DOHH2 (cell line): ENCODE measurements around the gene CRADD.

Source experiments
- H3F3A ChIP-seq: fragments of 200-600 bp; sonication (generic), shearing (Covaris generic); 2 replicates; pipeline ENCODE4 v1.6.0; 2016; ENCODE audit warnings: antibody characterized with exemption, mild to moderate bottlenecking; ENCODE audit not compliant: control insufficient read depth, insufficient read depth
- H3K27ac ChIP-seq: fragments of 200-600 bp; sonication (generic); 2 replicates; pipeline ENCODE4 v1.5.1; 2014; ENCODE audit warnings: low read depth, mild to moderate bottlenecking, low read length, moderate library complexity
- H3K27me3 ChIP-seq: fragments of 200-600 bp; sonication (generic); 2 replicates; pipeline ENCODE4 v1.6.1; 2014; ENCODE audit warnings: mild to moderate bottlenecking, low read length, mixed read lengths; ENCODE audit not compliant: control insufficient read depth
- H3K36me3 ChIP-seq: fragments of 200-600 bp; sonication (generic); 2 replicates; pipeline ENCODE4 v1.6.1; 2014; ENCODE audit warnings: mild to moderate bottlenecking, low read length, moderate library complexity, mixed read lengths; ENCODE audit not compliant: control insufficient read depth
- H3K4me1 ChIP-seq: fragments of 200-600 bp; sonication (generic); 2 replicates; pipeline ENCODE4 v1.6.1; 2014; ENCODE audit warnings: mild to moderate bottlenecking, low read length, mixed read lengths; ENCODE audit not compliant: control insufficient read depth
- H3K4me2 ChIP-seq: fragments of 200-600 bp; sonication (generic); 2 replicates; pipeline ENCODE4 v1.6.0; 2014; ENCODE audit warnings: mild to moderate bottlenecking, low read length, moderate library complexity
- H3K4me3 ChIP-seq: fragments of 200-600 bp; sonication (generic); 2 replicates; pipeline ENCODE4 v1.5.1; 2014; ENCODE audit warnings: mild to moderate bottlenecking, low read length, mixed read lengths
- H3K79me2 ChIP-seq: fragments of 200-600 bp; sonication (generic); 2 replicates; pipeline ENCODE4 v1.6.1; 2014; ENCODE audit warnings: mild to moderate bottlenecking, low read length, mixed read lengths; ENCODE audit not compliant: control insufficient read depth
- H3K9me2 ChIP-seq: fragments of 200-600 bp; sonication (generic); replicated peaks from 2 replicates; pipeline ENCODE4 v1.6.1; 2014; ENCODE audit warnings: mild to moderate bottlenecking, low read length, mixed read lengths; ENCODE audit not compliant: control insufficient read depth
- H3K9me3 ChIP-seq: fragments of 200-600 bp; sonication (generic); 2 replicates; pipeline ENCODE4 v1.6.1; 2014; ENCODE audit warnings: antibody characterized with exemption, low read length, mixed read lengths; ENCODE audit not compliant: control insufficient read depth, insufficient read depth
- H4K20me1 ChIP-seq: fragments of 200-600 bp; sonication (generic); 2 replicates; pipeline ENCODE4 v1.6.0; 2014; ENCODE audit warnings: low read depth, mild to moderate bottlenecking, antibody characterized with exemption, low read length, moderate library complexity; ENCODE audit not compliant: control insufficient read depth, insufficient read depth
- EZH2phosphoT487 ChIP-seq: fragments of 200-600 bp; sonication (generic); IDR thresholded peaks from 2 replicates; pipeline ENCODE4 v1.6.1; 2017; ENCODE audit warnings: borderline replicate concordance, mild to moderate bottlenecking, antibody characterized with exemption, low read length, moderate library complexity, mixed read lengths
- TF ChIP-seq, protein P1 (sequence below): fragments of 200-600 bp; sonication (generic); IDR thresholded peaks from one replicate; pipeline ENCODE4 v1.5.1; 2014; ENCODE audit warnings: antibody characterized with exemption, mild to moderate bottlenecking, low read depth, low read length; ENCODE audit not compliant: poor library complexity, severe bottlenecking

CRADD gene

DNA sequence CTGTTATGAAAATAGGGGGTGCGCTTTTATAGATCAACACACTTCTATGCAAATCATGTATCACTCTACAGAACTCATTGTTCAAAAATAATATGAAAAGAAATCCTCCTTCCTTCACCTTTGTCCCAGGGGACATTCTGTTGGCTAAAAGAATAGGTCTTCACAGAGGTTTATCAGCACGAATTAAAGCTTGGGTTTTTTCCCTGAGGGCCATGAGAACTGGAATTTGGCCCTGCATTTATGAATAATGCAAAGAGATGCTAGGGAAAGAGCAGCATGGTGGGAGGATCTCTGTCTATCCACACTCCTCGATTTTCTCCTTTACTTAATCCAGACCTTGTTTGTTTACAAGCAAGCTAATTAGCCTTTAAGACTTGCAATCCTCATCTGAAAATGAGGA is 16.2 kb upstream of the CRADD start:
- H3K9me3 ChIP-seq: no peaks in the 10 kb centered on the region
- H3K9me2 ChIP-seq: no peaks in the 10 kb centered on the region
- peaks cover 15% of the 10 kb centered on the region for H3K4me1 ChIP-seq
- H4K20me1 ChIP-seq: no peaks in the 10 kb centered on the region
- TF ChIP-seq, protein P1, sequence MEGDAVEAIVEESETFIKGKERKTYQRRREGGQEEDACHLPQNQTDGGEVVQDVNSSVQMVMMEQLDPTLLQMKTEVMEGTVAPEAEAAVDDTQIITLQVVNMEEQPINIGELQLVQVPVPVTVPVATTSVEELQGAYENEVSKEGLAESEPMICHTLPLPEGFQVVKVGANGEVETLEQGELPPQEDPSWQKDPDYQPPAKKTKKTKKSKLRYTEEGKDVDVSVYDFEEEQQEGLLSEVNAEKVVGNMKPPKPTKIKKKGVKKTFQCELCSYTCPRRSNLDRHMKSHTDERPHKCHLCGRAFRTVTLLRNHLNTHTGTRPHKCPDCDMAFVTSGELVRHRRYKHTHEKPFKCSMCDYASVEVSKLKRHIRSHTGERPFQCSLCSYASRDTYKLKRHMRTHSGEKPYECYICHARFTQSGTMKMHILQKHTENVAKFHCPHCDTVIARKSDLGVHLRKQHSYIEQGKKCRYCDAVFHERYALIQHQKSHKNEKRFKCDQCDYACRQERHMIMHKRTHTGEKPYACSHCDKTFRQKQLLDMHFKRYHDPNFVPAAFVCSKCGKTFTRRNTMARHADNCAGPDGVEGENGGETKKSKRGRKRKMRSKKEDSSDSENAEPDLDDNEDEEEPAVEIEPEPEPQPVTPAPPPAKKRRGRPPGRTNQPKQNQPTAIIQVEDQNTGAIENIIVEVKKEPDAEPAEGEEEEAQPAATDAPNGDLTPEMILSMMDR: no peak
- no peak for TF ChIP-seq EZH2phosphoT487
- H3K27me3 ChIP-seq: 0 out of 2 replicates have a peak, but pooled peaks cover 2% of the 10 kb centered on the region
- H3K36me3 ChIP-seq: no peaks in the 10 kb centered on the region
- H3K4me2 ChIP-seq: no peak overlapping the region
- H3K79me2 ChIP-seq: no peaks in the 10 kb centered on the region
- H3F3A ChIP-seq: no peaks in the 10 kb centered on the region
- no peak overlapping the region for H3K27ac ChIP-seq
- no peak overlapping the region for H3K4me3 ChIP-seq

DNA sequence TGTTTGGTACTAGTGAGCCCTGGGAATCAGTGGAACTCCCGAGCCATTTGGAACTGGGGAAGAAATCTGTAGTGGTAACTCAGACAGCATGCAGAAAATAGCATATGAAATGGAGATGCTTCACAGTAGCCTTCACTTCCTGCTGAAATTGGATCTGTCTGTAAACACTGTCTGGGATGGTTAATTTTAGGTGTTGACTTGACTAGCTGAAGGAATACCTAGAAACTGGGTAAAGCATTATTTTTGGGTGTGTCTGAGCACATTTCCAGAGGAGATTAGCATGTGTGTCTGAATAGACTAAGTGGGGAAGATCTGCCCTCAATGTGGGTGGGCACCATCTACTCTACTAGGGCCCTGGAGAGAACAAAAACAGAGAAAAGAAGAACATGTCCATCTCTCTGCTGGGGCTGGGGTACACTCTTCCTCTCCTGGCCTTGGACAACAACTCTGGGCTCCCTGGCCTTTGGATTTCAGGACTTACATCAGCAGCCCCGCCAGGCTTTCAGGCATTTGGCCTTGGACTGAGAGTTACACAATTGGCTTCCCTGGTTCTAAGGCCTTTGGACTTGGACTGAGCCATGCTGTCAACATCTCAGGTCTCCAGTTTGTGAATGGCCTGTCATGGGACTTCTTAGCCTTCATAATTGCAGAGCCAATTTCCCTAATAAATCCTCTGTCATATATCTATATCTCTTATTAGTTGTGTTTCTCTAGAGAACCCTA is 14.0 kb upstream of the CRADD start:
- 0 out of 2 replicates have a peak, but pooled peaks cover 2% of the 10 kb centered on the region for H3K27me3 ChIP-seq
- H3K4me3 ChIP-seq: no peak overlapping the region
- H3K27ac ChIP-seq: no peak overlapping the region
- no peaks in the 10 kb centered on the region for H3F3A ChIP-seq
- no peaks in the 10 kb centered on the region for H3K9me3 ChIP-seq
- H3K79me2 ChIP-seq: no peaks in the 10 kb centered on the region
- H4K20me1 ChIP-seq: no peaks in the 10 kb centered on the region
- H3K9me2 ChIP-seq: no peaks in the 10 kb centered on the region
- TF ChIP-seq, protein P1: no peak
- TF ChIP-seq EZH2phosphoT487: no peak
- peaks cover 15% of the 10 kb centered on the region for H3K4me1 ChIP-seq
- no peak overlapping the region for H3K4me2 ChIP-seq
- H3K36me3 ChIP-seq: no peaks in the 10 kb centered on the region

DNA sequence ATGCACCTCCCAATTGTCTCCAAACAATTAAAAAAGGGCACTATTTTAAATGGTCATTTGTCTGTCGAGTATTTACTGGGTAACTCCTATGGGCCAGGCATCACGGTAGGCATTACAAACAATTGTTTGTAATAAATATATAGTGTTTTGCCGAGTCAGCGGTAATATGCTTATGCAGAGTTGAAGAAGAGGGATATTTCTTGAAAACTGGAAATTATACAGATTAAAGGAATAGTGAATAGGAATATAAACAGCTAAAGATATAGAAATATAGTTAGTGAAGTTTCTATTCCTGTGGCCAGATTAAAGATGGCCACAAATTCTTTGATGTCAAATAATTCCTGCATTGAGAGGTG is 13.5 kb upstream of the CRADD start:
- no peaks in the 10 kb centered on the region for H4K20me1 ChIP-seq
- TF ChIP-seq, protein P1: no peak
- no peak for TF ChIP-seq EZH2phosphoT487
- no peak overlapping the region for H3K4me2 ChIP-seq
- H3K36me3 ChIP-seq: no peaks in the 10 kb centered on the region
- H3F3A ChIP-seq: no peaks in the 10 kb centered on the region
- no peaks in the 10 kb centered on the region for H3K9me2 ChIP-seq
- no peak overlapping the region for H3K4me3 ChIP-seq
- no peaks in the 10 kb centered on the region for H3K9me3 ChIP-seq
- H3K27me3 ChIP-seq: 0 out of 2 replicates have a peak, but pooled peaks cover 2% of the 10 kb centered on the region
- H3K27ac ChIP-seq: no peak overlapping the region
- H3K4me1 ChIP-seq: peaks cover 15% of the 10 kb centered on the region
- no peaks in the 10 kb centered on the region for H3K79me2 ChIP-seq
